ENCODE results near the gene TREM2.

Gene TREM2

GRCh38 chr6:41162687-41163418, at the start of gene TREM2:
Gene TREM2 (minus strand): TSS chr6:41163116. CDS start chr6:41163082, 34 bp downstream.
- H2AFZ ChIP-seq (ENCODE audit: low read length, unreplicated experiment): no peak within 1 kb of the TSS
- H3K36me3 ChIP-seq (ENCODE audit: insufficient read depth, low read length): no peaks in the 10 kb centered on the region
- H3K79me2 ChIP-seq (ENCODE audit: control insufficient read depth, insufficient read depth, low read length, unreplicated experiment): no peaks in the 10 kb centered on the region
- H3K27me3 ChIP-seq (ENCODE audit: insufficient read depth, low read length): peaks cover 57% of the 10 kb centered on the region
- no peak within 1 kb of the TSS for H3K27ac ChIP-seq (ENCODE audit: low read depth, low read length)
- no peak within 1 kb of the TSS for H3K4me3 ChIP-seq (ENCODE audit: low read depth, low read length)
- H3K4me1 ChIP-seq (ENCODE audit: control insufficient read depth, insufficient read depth, low read length, unreplicated experiment): no peaks in the 10 kb centered on the region

- H3K4me1 ChIP-seq (ENCODE audit: control insufficient read depth, insufficient read depth, low read length, unreplicated experiment): no peaks in the 10 kb centered on the region
- no peaks in the 10 kb centered on the region for H3K36me3 ChIP-seq (ENCODE audit: insufficient read depth, low read length)
- H3K27me3 ChIP-seq (ENCODE audit: insufficient read depth, low read length): peaks cover 51% of the 10 kb centered on the region
- no peaks in the 10 kb centered on the region for H3K79me2 ChIP-seq (ENCODE audit: control insufficient read depth, insufficient read depth, low read length, unreplicated experiment)
- H2AFZ ChIP-seq (ENCODE audit: low read length, unreplicated experiment): no peak overlapping the region
- H3K27ac ChIP-seq (ENCODE audit: low read depth, low read length): no peak overlapping the region
- H3K4me3 ChIP-seq (ENCODE audit: low read depth, low read length): no peak overlapping the region
Observed at GRCh38 chr6:41209547-41210320, 46.8 kb upstream of the TREM2 start.

- peaks cover 53% of the 10 kb centered on the region for H3K27me3 ChIP-seq (ENCODE audit: insufficient read depth, low read length)
- H3K4me1 ChIP-seq (ENCODE audit: control insufficient read depth, insufficient read depth, low read length, unreplicated experiment): no peaks in the 10 kb centered on the region
- H2AFZ ChIP-seq (ENCODE audit: low read length, unreplicated experiment): no peak overlapping the region
- no peak overlapping the region for H3K27ac ChIP-seq (ENCODE audit: low read depth, low read length)
- H3K79me2 ChIP-seq (ENCODE audit: control insufficient read depth, insufficient read depth, low read length, unreplicated experiment): no peaks in the 10 kb centered on the region
- H3K36me3 ChIP-seq (ENCODE audit: insufficient read depth, low read length): no peaks in the 10 kb centered on the region
- no peak overlapping the region for H3K4me3 ChIP-seq (ENCODE audit: low read depth, low read length)
Observed at GRCh38 chr6:41208439-41209106, 45.7 kb upstream of the TREM2 start.

GRCh38 chr6:41204156-41204555, 41.2 kb upstream of the TREM2 start:
- H3K36me3 ChIP-seq (ENCODE audit: insufficient read depth, low read length): no peaks in the 10 kb centered on the region
- H3K4me3 ChIP-seq (ENCODE audit: low read depth, low read length): no peak overlapping the region
- no peaks in the 10 kb centered on the region for H3K4me1 ChIP-seq (ENCODE audit: control insufficient read depth, insufficient read depth, low read length, unreplicated experiment)
- no peak overlapping the region for H3K27ac ChIP-seq (ENCODE audit: low read depth, low read length)
- no peak overlapping the region for H2AFZ ChIP-seq (ENCODE audit: low read length, unreplicated experiment)
- no peaks in the 10 kb centered on the region for H3K79me2 ChIP-seq (ENCODE audit: control insufficient read depth, insufficient read depth, low read length, unreplicated experiment)
- peaks cover 32% of the 10 kb centered on the region for H3K27me3 ChIP-seq (ENCODE audit: insufficient read depth, low read length)

- Histone ChIP-seq H3K4me1 (ENCODE audit: control insufficient read depth, insufficient read depth, low read length, unreplicated experiment) (no peaks in the 10 kb centered on the region), H3K79me2 (ENCODE audit: control insufficient read depth, insufficient read depth, low read length, unreplicated experiment) (no peaks in the 10 kb centered on the region), H3K27ac (ENCODE audit: low read depth, low read length) (no peak overlapping the region), H3K4me3 (ENCODE audit: low read depth, low read length) (no peak overlapping the region), H3K36me3 (ENCODE audit: insufficient read depth, low read length) (no peaks in the 10 kb centered on the region), H2AFZ (ENCODE audit: low read length, unreplicated experiment) (no peak overlapping the region), H3K27me3 (ENCODE audit: insufficient read depth, low read length) (peaks cover 44% of the 10 kb centered on the region)
Observed at GRCh38 chr6:41201764-41202173, 38.9 kb upstream of the TREM2 start.

GRCh38 chr6:41200901-41201763, 38.2 kb upstream of the TREM2 start, which contains the start of gene TREML2:
Gene TREML2 (minus strand): TSS chr6:41201149. CDS start chr6:41201008, 141 bp downstream.
- H3K79me2 ChIP-seq (ENCODE audit: control insufficient read depth, insufficient read depth, low read length, unreplicated experiment): no peaks in the 10 kb centered on the region
- H3K4me3 ChIP-seq (ENCODE audit: low read depth, low read length): no peak within 1 kb of the TSS
- no peak within 1 kb of the TSS for H3K27ac ChIP-seq (ENCODE audit: low read depth, low read length)
- H3K4me1 ChIP-seq (ENCODE audit: control insufficient read depth, insufficient read depth, low read length, unreplicated experiment): no peaks in the 10 kb centered on the region
- no peak within 1 kb of the TSS for H2AFZ ChIP-seq (ENCODE audit: low read length, unreplicated experiment)
- no peaks in the 10 kb centered on the region for H3K36me3 ChIP-seq (ENCODE audit: insufficient read depth, low read length)
- H3K27me3 ChIP-seq (ENCODE audit: insufficient read depth, low read length): peaks cover 48% of the 10 kb centered on the region

- H3K27me3 ChIP-seq (ENCODE audit: insufficient read depth, low read length): peaks cover 48% of the 10 kb centered on the region
- H3K36me3 ChIP-seq (ENCODE audit: insufficient read depth, low read length): no peaks in the 10 kb centered on the region
- H3K27ac ChIP-seq (ENCODE audit: low read depth, low read length): no peak overlapping the region
- H2AFZ ChIP-seq (ENCODE audit: low read length, unreplicated experiment): no peak overlapping the region
- no peak overlapping the region for H3K4me3 ChIP-seq (ENCODE audit: low read depth, low read length)
- no peaks in the 10 kb centered on the region for H3K4me1 ChIP-seq (ENCODE audit: control insufficient read depth, insufficient read depth, low read length, unreplicated experiment)
- no peaks in the 10 kb centered on the region for H3K79me2 ChIP-seq (ENCODE audit: control insufficient read depth, insufficient read depth, low read length, unreplicated experiment)
Observed at GRCh38 chr6:41200296-41200900, 37.5 kb upstream of the TREM2 start.

GRCh38 chr6:41199552-41200246, 36.8 kb upstream of the TREM2 start:
- Histone ChIP-seq H3K4me1 (ENCODE audit: control insufficient read depth, insufficient read depth, low read length, unreplicated experiment) (no peaks in the 10 kb centered on the region), H3K27me3 (ENCODE audit: insufficient read depth, low read length) (peaks cover 48% of the 10 kb centered on the region), H3K27ac (ENCODE audit: low read depth, low read length) (no peak overlapping the region), H3K79me2 (ENCODE audit: control insufficient read depth, insufficient read depth, low read length, unreplicated experiment) (no peaks in the 10 kb centered on the region), H2AFZ (ENCODE audit: low read length, unreplicated experiment) (no peak overlapping the region), H3K36me3 (ENCODE audit: insufficient read depth, low read length) (no peaks in the 10 kb centered on the region), H3K4me3 (ENCODE audit: low read depth, low read length) (no peak overlapping the region)

GRCh38 chr6:41197234-41197633, 34.3 kb upstream of the TREM2 start:
- no peak overlapping the region for H2AFZ ChIP-seq (ENCODE audit: low read length, unreplicated experiment)
- H3K36me3 ChIP-seq (ENCODE audit: insufficient read depth, low read length): no peaks in the 10 kb centered on the region
- H3K79me2 ChIP-seq (ENCODE audit: control insufficient read depth, insufficient read depth, low read length, unreplicated experiment): no peaks in the 10 kb centered on the region
- H3K4me3 ChIP-seq (ENCODE audit: low read depth, low read length): no peak overlapping the region
- no peaks in the 10 kb centered on the region for H3K4me1 ChIP-seq (ENCODE audit: control insufficient read depth, insufficient read depth, low read length, unreplicated experiment)
- H3K27me3 ChIP-seq (ENCODE audit: insufficient read depth, low read length): peaks cover 57% of the 10 kb centered on the region
- H3K27ac ChIP-seq (ENCODE audit: low read depth, low read length): no peak overlapping the region
